HG03025 (cell line): Measurements from ENCODE around the gene SLC25A4.
"Not testable (repeated sequence)": the region's sequence is repeated elsewhere in the genome, so short reads cannot be mapped to it uniquely, and the experiment has no call there.

Source experiments
- ATAC-seq: cut with Tn5 transposase; IDR thresholded peaks from one replicate; pipeline ENCODE4 v1.9.1; 2021; ENCODE audit warnings: mild to moderate bottlenecking, moderate library complexity; ENCODE audit not compliant: unreplicated experiment, low FRiP score

The SLC25A4 gene

DNA sequence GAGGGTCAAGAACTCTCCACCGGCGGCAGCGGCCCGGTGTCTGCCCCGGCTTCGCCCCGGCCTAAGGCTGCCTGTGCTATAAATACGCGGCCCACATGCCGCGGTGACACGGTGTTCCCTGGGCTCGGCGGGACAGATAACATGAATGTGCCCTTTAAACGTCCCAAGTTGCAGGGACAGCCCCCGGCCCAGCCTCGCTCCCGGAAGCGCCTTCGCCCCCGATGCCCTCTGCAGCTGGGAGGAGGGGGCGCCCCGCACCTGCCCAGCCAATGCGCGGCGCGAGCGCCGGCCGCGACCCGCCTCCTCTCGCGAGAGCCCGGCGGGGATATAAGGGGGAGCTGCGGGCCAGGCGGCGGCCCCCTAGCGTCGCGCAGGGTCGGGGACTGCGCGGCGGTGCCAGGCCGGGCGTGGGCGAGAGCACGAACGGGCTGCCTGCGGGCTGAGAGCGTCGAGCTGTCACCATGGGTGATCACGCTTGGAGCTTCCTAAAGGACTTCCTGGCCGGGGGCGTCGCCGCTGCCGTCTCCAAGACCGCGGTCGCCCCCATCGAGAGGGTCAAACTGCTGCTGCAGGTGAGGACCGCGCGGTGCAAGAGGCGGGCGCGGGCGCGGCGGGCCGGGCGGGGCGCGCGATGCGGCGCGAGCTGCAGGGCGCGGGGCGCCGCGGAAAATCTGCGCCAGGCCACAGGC is at the start of gene SLC25A4:
SLC25A4 (plus strand) TSS at position 355 of the 689 bp plus-strand sequence; CDS start at position 462, 107 bp downstream.
- peak; percentile 94 for ATAC-seq

DNA sequence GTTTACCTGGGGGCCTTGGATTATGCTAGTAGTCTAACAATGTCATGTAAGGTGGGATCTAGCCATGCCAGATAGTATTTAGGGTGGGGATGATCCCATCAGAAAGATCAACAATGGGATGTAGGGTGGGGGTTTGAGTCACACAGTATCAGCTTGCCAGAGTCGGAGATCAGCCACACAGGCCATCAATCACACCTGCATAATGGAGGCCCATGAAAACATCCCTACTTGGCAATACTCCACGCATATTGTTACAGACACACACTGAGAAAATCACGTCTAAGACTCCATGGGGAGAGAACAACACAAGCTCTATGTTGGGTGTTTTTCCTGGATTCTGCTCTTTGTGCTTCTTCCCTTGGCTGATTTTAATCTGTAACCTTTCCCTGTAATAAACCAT is 49.5 kb upstream of the SLC25A4 start:
- no peak for ATAC-seq

DNA sequence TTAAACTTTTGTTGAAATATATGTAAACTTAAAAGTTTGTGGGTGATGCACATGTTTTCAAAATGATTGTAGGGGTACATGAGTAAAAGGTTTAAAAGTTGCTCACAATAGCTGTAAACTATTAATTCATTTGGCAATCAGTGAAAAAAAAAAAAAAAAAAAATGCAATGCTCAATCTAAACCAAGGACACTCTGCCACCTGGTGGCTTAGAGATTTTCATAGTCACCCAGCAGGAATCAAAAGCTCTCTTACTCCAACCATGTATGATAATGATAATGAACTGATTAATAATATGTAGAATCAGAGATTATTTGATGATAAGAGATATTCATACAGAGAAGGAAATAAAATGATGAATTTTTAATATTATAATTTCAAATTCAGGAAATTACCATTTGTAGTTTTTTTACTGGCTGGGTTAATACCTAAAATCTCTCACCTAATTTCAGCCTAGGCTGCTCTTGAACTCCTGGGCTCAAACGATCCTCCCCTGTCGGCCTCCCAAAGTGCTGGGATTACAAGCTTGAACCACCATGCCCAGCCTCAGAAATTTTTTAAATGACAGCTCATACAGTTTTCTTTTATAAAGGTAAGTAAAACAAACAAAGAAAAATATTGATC is 46.9 kb upstream of the SLC25A4 start:
- no peak for ATAC-seq

DNA sequence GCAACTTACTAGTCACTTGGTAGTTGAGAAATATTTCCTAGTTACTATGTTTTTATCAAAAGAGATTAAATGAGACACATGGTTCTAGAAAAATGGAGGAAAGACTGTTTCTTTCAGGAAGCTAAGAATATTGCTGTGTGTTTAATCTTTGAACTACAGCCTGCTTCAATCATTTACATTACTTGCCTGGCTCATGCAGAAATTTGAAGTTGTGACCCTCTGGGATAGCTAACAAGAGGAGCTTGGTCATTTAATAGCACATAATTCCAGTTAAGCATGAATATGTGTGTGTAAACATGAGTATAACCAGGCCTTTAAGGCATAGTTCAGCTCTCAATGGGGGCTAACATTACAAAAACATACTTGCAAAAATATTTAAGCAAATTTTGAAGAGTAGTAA is 44.6 kb upstream of the SLC25A4 start:
- no peak for ATAC-seq

DNA sequence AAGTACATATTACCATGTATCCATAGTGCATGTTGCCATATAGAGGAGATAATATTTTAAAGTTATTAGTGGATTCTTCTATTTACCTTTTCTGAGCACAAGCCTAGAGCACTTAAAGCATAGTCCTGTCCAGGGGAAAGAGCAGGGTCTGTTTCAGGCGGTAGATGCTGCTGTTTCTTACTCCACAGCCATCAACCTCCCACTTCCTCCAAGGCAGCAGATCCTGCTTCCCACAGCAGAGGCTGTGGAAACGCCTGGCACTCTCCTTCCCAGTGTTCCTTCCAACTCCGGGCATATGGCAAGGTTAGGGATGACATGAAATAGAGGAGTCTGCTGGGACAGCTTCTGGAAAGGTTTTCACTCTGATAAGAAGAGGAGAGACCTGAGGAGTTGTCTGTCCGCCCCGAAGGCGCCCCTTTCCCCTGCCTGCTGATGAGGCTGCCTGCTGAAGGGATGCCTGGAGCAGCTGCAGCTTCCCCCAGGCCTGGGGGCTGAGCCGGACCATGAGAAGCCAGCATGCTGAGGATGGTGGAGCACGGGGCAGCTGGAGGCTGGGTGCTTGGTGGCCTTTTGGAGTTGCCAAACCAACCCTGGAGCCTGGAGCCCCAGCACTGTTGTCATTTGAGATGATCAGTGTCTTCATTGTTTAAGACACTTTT is 43.9 kb upstream of the SLC25A4 start:
- no peak for ATAC-seq

DNA sequence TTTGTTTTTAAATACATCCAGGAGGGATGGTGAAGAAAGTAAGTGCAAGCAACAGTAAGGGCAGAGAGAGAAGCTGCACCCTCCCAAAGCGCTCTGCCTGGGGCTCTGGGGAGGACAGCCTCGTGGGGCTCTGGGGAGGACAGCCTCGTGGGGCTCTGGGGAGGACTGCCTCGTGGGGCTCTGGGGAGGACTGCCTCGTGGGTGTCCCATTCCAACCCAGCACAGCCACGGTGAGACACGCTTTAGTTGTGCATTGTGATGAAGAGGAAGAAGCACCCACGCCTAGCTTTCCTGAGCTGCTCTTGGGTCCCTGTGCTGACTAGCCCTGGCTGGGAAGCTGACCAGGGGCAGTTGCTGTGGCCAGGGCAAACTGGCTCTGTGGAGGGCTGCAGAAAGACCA is 43.1 kb upstream of the SLC25A4 start:
- no peak for ATAC-seq

DNA sequence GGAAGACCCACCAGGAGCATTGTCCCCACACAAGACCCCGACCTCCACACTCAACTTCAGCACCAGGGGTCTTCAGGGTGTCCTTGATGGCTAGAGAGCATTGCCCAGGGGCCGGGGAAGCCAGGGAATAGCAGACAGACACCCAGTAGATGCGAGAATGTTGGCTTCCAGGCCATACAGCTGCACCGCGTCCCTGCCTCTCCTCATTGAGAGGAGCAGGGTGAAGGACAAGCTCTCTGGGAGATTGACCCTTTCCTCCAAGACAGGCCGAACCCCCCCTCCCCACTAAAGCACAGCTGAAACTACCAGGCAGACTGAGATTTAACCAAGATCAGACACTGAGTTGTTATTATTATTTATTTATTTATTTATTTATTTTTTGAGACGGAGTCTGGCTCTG is 42.6 kb upstream of the SLC25A4 start:
- no peak for ATAC-seq

DNA sequence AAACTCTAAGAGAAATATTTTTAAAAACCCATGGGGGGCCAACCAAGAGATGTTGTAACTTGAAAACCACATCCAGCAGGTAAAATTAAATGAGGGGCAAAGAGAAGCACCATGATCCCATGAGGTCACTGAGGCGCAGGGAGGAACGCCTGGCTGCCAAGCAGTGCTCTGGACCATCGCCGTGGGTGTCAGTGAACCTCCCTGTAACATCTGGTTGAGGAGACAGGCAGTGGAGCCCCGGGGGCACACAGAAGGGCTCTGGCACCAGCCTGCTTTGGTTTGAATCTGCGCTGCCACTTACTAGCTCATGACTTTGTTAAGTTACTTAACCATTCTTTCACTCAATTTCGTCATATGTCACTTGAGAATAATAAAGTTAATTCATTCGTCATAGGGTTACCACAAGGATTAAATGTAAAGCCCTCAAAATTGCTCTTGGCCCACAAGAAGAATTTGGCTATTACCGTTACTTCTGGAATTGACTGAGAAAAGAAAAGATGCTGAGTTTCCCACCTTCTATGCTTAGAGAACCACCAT is 41.6 kb upstream of the SLC25A4 start:
- ATAC-seq = no peak

DNA sequence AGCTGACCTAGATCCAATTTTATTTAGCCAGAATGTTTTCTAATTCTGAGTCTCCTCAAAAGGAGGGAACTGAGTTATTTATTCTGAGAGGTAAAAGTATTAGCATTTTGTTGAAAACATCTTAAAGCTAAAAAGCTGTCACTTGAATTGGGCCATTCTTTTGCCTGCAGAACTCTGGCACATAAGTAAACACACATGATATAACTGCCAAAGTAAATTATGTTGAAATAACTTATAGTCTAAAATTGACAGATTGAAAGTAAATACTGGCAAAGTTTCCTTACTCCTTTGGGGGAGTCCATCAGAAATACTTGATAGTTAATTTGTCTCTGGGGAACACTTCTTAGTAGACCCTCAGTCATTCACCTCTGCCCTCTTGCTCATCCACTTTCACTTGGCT is 38.3 kb upstream of the SLC25A4 start:
- no peak for ATAC-seq

DNA sequence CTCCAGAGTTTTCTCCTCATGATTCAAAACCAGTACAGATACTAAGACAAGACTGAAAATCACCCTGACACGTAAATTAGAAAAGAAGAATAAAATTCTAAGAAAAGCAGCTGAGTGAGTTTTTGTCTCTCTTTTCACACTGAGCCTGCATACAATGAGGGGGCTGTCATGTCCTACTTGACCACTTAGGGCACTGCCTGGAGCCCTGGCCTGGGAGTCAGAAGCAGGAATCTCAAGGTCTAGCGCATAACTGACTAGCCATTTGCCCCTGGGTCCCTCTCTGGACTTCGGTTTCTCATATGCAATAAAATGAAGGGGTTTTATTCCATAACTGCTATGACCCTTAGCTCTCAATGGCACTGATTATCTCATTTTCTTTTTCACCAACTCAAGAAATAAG is 36.7 kb upstream of the SLC25A4 start:
- ATAC-seq = no peak

DNA sequence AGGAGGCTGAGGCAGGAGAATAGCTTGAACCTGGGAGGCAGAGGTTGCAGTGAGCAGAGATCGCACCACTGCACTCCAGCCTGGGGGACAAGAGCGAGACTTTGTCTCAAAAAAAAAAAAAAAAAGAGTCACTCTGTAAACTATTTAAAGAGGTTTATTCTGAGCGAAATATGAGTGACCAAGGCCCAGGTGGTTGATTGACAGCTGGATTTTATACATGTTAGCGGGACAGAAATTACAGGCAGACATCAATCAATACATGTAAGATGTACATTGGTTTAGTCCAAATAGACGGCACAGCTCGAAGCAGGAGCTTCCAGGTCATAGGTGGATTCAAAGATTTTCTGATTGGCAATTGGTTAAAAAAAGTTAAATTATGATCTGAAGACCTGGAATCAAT is 35.5 kb upstream of the SLC25A4 start:
- ATAC-seq = not testable (repeated sequence)

DNA sequence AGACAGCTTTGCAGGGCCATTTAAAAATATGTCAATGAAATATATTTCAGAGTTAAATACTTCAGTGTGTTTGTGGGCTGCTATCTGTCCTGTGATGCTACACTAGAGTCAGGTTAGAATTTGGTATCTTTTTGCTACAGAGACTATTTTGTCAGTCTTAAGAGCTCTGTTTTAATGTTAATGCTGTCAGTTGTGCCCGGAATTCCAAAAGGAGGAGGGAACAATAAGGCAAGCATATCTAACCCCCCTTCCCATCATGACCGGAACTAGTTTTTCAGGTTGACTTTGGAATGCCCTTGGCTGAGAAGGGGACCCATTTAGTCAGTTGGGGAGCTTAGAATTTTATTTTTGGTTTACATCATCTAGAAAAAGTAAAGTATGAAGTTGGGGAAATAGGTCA is 34.9 kb upstream of the SLC25A4 start:
- no peak for ATAC-seq

DNA sequence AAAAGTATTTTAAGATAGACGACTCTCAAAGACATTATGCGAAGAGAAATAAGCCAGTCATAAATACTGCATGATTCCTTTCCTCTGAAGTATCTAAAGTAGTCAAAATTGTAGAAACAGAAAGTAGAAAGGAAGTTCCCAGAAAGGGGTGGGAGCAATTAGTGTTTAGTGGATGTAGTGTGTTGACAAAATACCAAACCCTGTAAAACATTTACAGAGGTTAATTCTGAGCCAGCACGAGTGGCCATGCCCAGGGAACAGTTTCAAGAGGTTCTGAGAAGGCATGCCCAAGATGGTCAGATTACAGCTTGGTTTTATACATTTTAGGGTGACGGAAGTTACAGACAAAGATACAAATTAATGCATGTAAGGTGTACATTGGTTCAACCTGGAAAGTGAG is 34.4 kb upstream of the SLC25A4 start:
- no peak for ATAC-seq

DNA sequence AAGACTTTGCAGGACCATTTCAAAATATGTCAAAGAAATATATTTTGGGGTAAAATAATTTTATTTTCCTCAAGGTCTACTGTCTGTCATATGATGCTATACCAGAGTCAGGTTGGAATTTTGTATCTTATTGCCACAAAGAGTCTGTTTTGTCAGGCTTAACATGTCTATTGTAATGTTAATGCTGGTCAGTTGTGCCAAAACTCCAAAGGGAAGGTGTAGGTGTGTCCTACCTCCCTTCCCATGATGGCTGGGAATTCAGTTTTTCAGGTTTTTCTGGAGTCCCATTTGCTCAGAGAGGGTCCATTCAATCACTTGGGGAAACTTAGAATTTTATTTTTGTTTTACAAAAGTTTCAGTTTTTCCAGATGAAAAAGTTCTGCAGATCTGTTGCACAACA is 33.3 kb upstream of the SLC25A4 start:
- no peak for ATAC-seq

DNA sequence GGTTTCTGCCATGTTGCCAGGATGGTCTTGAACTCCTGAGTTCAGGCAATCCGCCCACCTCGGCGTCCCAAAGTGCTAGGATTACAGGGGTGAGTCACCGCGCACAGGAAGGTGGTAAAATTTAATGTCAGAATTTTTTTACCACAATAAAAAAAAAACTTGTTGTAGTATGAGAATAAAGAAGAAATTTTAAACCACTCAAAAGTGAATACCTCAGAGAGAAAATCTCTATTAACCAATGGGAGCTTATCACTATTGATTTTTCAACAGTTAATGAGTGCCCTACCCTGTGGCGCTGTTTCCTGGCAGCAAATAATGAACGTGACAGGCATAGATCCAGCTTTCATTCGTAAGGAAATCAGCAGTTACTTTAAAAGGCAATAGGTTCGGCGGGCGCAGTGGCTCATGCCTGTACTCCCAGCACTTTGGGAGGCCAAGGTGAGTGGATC is 32.7 kb upstream of the SLC25A4 start:
- no peak for ATAC-seq

DNA sequence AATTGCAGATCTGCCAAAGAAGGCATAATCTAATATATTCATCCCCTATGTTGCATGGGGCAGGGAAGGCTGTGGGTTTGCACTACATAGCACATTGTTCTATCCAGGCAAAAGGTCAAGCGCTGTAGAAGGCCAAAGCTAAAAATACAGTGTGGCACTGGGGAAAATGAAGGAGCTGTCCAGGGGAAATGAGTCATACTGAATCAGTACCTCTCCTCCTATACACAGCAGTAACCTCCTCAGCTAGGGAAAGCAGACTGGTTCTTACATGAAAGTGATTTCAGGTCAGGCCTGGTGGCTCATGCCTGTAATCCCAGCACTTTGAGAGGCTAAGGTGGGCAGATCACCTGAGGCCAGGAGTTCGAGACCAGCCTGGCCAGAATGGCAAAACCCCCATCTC is 31.0 kb upstream of the SLC25A4 start:
- ATAC-seq = no peak

DNA sequence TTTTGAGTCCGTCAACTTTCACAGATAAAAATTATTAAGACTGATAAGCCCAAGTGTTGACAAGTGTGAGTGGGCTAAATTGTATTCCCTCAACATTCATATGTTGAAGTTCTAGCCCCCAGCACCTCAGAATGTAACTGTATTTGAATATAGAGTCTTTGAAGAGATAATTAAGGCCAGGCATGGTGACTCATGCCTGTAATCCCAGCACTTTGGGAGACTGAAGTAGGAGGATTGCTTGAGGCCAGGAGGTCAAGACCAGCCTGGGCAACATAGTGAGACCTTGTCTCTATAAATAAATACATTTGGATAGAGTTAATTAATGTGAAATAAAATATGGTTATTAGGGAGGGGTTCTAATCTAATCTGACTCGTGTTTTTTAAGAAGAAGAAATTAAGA is 29.7 kb upstream of the SLC25A4 start:
- ATAC-seq = no peak

DNA sequence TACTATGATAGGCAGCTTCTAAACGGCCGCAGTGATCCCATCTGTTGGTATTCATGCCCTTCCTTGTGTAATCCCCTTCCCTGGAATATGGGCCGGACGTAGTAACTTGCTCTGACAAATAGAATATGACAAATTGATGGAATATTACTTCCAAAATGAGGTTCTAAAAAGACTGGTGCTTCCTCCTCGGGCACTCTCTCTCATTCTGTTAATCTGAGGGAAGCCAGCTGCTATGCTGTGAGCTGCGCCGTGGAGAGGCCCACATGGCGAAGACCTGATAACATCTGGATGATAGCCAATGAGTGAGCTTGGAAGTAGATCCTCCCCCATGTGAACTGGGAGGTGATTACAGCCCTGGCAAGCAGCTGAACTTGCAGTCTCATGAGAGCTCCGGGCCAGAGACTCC is 27.2 kb upstream of the SLC25A4 start:
- ATAC-seq = no peak

DNA sequence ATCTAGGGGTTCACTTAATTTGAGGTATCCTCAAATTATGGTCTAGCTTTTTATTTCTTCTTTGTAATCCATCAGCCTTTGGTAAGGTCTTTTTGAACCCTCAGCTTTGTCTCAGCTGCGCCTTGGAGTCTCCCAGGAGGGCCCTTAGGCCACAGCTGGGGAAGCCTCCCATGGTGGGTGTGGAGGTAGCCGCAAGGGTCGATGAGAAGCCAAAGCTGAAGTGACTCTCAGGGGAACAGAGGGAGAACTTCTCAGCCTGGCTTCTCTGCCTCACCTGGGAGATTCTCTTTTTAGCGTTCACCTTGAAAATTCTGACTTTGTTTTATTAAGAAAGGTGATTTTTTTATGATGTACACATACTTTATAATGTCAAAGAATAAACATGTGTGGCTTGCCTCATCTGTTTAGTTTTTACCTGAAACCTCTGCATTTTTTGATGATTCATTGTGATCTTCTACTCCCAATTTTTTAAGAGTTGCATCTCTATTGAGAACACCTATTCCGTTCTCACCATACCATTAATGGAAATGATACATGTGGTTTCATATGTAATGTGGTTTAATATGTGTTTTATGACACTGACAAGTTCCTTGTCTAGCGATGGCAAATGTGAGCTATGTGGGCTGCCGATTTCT is 25.6 kb upstream of the SLC25A4 start:
- no peak for ATAC-seq

DNA sequence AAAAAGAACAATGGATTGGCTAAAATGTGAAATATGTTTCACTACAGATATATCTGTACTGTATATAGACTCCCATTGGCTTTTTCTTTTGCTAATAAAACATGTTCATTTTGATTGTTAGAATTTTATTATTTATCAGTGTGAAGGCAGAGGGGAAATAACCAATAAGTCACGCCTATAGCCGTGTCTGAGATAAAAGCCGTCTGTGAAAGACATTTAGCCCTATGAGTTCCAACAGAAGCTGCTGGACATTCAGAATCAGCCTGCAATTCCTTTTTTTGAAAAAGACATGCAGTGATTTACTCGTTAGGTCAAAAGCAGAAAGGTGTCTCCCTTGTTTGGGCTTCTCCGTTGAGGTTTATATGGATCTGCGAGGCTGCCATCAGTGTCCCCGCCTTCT is 24.2 kb upstream of the SLC25A4 start:
- no peak for ATAC-seq

DNA sequence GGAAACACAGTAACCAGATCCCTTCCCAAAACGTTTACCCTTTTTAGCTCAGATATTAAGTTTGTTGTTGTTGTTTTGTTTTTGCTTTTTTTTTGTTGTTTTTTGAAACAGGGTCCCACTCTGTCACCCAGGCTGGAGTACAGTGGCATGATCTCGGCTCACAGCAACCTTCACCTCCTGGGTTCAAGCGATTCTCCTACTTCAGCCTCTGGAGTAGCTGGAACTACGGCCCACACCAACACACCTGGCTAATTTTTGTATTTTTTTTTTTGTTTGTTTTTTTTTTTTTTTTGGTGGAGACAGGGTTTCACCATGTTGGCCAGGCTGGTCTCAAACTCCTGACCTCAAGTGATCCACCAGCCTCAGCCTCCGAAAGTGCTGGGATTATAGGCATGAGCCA is 23.6 kb upstream of the SLC25A4 start:
- not testable (repeated sequence) for ATAC-seq
